ENCODE data around the gene GSK3A. TPM values are rescaled to one million over a fixed set of nuclear protein-coding genes. Genes with fewer than 3 reads are reported as not detected.

GSK3A gene
- total and polyA plus RNA-seq, 9 of the 15 experiments (the other 6 are each of a cell fraction or from before 2014, with no cell fraction given), result 0.62 to 90.7 (median 33.3) TPM

- TF ChIP-seq ZC3H4 (CRISPR knock-in tag; IDR thresholded peaks at IDR 0.05; ENCODE audit: borderline replicate concordance) (no peak), POLR2G (IDR thresholded peaks at IDR 0.05; ENCODE audit: low read depth, low read length) (peak; percentile 67), E2F4 (CRISPR knock-in tag; IDR thresholded peaks at IDR 0.05; ENCODE audit: low read depth) (no peak), KHSRP (IDR thresholded peaks at IDR 0.05) (no peak), KLF6 (CRISPR knock-in tag; IDR thresholded peaks at IDR 0.05; ENCODE audit: borderline replicate concordance) (peak; percentile 79; the same call in 1 of the 2 replicates), TFAM (CRISPR knock-in tag; conservative IDR thresholded peaks at IDR 0.05) (no peak), ZNF551 (CRISPR knock-in tag; IDR thresholded peaks at IDR 0.05) (no peak), ZNF212 (CRISPR knock-in tag; IDR thresholded peaks at IDR 0.05) (peak; percentile 64; the same call in 1 of the 2 replicates), STAG1 (CRISPR knock-in tag; IDR thresholded peaks at IDR 0.05; ENCODE audit: borderline replicate concordance) (no peak), POLR3G (IDR thresholded peaks at IDR 0.05; ENCODE audit: extremely low read depth, insufficient read length, insufficient replicate concordance) (no peak), MCM5 (IDR thresholded peaks at IDR 0.05; ENCODE audit: low read depth) (no peak), ZKSCAN1 (IDR thresholded peaks at IDR 0.05; ENCODE audit: low read depth, low read length) (no peak), ZBTB1 (CRISPR knock-in tag; IDR thresholded peaks at IDR 0.05; ENCODE audit: borderline replicate concordance, low read depth) (0 out of 2 replicates have a peak, but pooled peaks have one; percentile 39), HNRNPH1 (optimal IDR thresholded peaks at IDR 0.05; ENCODE audit: low read depth, low read length) (no peak), NCOR1 (IDR thresholded peaks at IDR 0.05) (no peak), LEF1 (IDR thresholded peaks at IDR 0.05) (no peak), NR1H2 (CRISPR knock-in tag; IDR thresholded peaks at IDR 0.05) (no peak), CTCFL (IDR thresholded peaks at IDR 0.05; ENCODE audit: borderline replicate concordance, insufficient read depth, low read depth, low read length, poor library complexity, severe bottlenecking) (peak; percentile 93), GABPA (tag; conservative IDR thresholded peaks at IDR 0.05; ENCODE audit: low read depth) (peak; percentile 96)
- TF ChIP-seq, protein P1, sequence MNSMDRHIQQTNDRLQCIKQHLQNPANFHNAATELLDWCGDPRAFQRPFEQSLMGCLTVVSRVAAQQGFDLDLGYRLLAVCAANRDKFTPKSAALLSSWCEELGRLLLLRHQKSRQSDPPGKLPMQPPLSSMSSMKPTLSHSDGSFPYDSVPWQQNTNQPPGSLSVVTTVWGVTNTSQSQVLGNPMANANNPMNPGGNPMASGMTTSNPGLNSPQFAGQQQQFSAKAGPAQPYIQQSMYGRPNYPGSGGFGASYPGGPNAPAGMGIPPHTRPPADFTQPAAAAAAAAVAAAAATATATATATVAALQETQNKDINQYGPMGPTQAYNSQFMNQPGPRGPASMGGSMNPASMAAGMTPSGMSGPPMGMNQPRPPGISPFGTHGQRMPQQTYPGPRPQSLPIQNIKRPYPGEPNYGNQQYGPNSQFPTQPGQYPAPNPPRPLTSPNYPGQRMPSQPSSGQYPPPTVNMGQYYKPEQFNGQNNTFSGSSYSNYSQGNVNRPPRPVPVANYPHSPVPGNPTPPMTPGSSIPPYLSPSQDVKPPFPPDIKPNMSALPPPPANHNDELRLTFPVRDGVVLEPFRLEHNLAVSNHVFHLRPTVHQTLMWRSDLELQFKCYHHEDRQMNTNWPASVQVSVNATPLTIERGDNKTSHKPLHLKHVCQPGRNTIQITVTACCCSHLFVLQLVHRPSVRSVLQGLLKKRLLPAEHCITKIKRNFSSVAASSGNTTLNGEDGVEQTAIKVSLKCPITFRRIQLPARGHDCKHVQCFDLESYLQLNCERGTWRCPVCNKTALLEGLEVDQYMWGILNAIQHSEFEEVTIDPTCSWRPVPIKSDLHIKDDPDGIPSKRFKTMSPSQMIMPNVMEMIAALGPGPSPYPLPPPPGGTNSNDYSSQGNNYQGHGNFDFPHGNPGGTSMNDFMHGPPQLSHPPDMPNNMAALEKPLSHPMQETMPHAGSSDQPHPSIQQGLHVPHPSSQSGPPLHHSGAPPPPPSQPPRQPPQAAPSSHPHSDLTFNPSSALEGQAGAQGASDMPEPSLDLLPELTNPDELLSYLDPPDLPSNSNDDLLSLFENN (IDR thresholded peaks at IDR 0.05; ENCODE audit: low read depth in 2 of 2, low read length in 2 of 2), result peak; percentile 48 to 55; a peak in 1 of 4 replicates
- TF ChIP-seq, protein P2, sequence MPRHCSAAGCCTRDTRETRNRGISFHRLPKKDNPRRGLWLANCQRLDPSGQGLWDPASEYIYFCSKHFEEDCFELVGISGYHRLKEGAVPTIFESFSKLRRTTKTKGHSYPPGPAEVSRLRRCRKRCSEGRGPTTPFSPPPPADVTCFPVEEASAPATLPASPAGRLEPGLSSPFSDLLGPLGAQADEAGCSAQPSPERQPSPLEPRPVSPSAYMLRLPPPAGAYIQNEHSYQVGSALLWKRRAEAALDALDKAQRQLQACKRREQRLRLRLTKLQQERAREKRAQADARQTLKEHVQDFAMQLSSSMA (CRISPR knock-in tag; IDR thresholded peaks at IDR 0.05), result no peak
Observed at GRCh38 chr19:42244347-42245220, 2.2 kb upstream of the GSK3A start (continued).
